Measurements from ENCODE around the gene PRKCA. TPM values are rescaled to one million over a fixed set of nuclear protein-coding genes. Genes with fewer than 3 reads are reported as not detected.
"Not testable (repeated sequence)": the region's sequence is repeated elsewhere in the genome, so short reads cannot be mapped to it uniquely, and the experiment has no call there.

PRKCA gene
- total RNA-seq, 1 donor from 2014 or later: 2.2 TPM

GRCh38 chr17:66704858-66705520, 402.6 kb downstream of the PRKCA start:
- ChIA-PET POLR2A (no interaction called here), CTCF (no interaction called here)
- peaks cover 4% of the 10 kb centered on the region for H3K9me3 Mint-ChIP-seq
- TF ChIP-seq CTCF (IDR thresholded peaks at IDR 0.05): no peak
- intact Hi-C loops (cut with micrococcal nuclease): no loop called here
- H3K27ac Mint-ChIP-seq: no peak overlapping the region
- no peaks in the 10 kb centered on the region for H3K36me3 Mint-ChIP-seq (ENCODE audit: low read depth)
- ATAC-seq (ENCODE audit: low read depth) (no peak), DNase-seq (no peak)
- no peaks in the 10 kb centered on the region for H3K27me3 Mint-ChIP-seq
- peaks cover 25% of the 10 kb centered on the region for H3K4me1 Mint-ChIP-seq
- H3K4me3 Mint-ChIP-seq: no peak overlapping the region

- H3K4me1 Mint-ChIP-seq: peaks cover 25% of the 10 kb centered on the region
- ChIA-PET POLR2A (no interaction called here), CTCF (no interaction called here)
- no peak overlapping the region for H3K4me3 Mint-ChIP-seq
- ATAC-seq (ENCODE audit: low read depth): no peak
- no peaks in the 10 kb centered on the region for H3K36me3 Mint-ChIP-seq (ENCODE audit: low read depth)
- no peak for TF ChIP-seq CTCF (IDR thresholded peaks at IDR 0.05)
- no peaks in the 10 kb centered on the region for H3K27me3 Mint-ChIP-seq
- intact Hi-C loops (cut with micrococcal nuclease): no loop called here
- no peak for DNase-seq
- no peak overlapping the region for H3K27ac Mint-ChIP-seq
- H3K9me3 Mint-ChIP-seq: no peaks in the 10 kb centered on the region
These were observed 404.5 kb downstream of the PRKCA start for GRCh38 chr17:66706851-66707450.

GRCh38 chr17:66711401-66711800, 409.0 kb downstream of the PRKCA start:
- CTCF ChIA-PET: no interaction called here
- H3K36me3 Mint-ChIP-seq (ENCODE audit: low read depth): no peaks in the 10 kb centered on the region
- no peaks in the 10 kb centered on the region for H3K9me3 Mint-ChIP-seq
- no peak for DNase-seq
- TF ChIP-seq CTCF (IDR thresholded peaks at IDR 0.05): no peak
- POLR2A ChIA-PET: no interaction called here
- H3K27ac Mint-ChIP-seq: no peak overlapping the region
- ATAC-seq (ENCODE audit: low read depth): no peak
- no peak overlapping the region for H3K4me3 Mint-ChIP-seq
- H3K27me3 Mint-ChIP-seq: peaks cover 3% of the 10 kb centered on the region
- intact Hi-C loops (cut with micrococcal nuclease): loop anchor here (10.0 kb wide), 1 partner anchor 373 kb away; no protein-coding TSS in a partner anchor
- H3K4me1 Mint-ChIP-seq: peaks cover 8% of the 10 kb centered on the region

- H3K27ac Mint-ChIP-seq: no peak overlapping the region
- POLR2A ChIA-PET: no interaction called here
- ATAC-seq (ENCODE audit: low read depth) (no peak), DNase-seq (no peak)
- H3K9me3 Mint-ChIP-seq: no peaks in the 10 kb centered on the region
- no peaks in the 10 kb centered on the region for H3K36me3 Mint-ChIP-seq (ENCODE audit: low read depth)
- H3K4me3 Mint-ChIP-seq: no peak overlapping the region
- peaks cover 5% of the 10 kb centered on the region for H3K27me3 Mint-ChIP-seq
- intact Hi-C loops (cut with micrococcal nuclease): loop anchor here (10.0 kb wide), 1 partner anchor 373 kb away; no protein-coding TSS in a partner anchor
- H3K4me1 Mint-ChIP-seq: peaks cover 5% of the 10 kb centered on the region
- no peak for TF ChIP-seq CTCF (IDR thresholded peaks at IDR 0.05)
- CTCF ChIA-PET: no interaction called here
These were observed 409.5 kb downstream of the PRKCA start for GRCh38 chr17:66711881-66712321.

GRCh38 chr17:66712453-66712852, 410.0 kb downstream of the PRKCA start:
- H3K27me3 Mint-ChIP-seq: peaks cover 6% of the 10 kb centered on the region
- no peak for ATAC-seq (ENCODE audit: low read depth)
- TF ChIP-seq CTCF (IDR thresholded peaks at IDR 0.05): no peak
- H3K27ac Mint-ChIP-seq: no peak overlapping the region
- H3K36me3 Mint-ChIP-seq (ENCODE audit: low read depth): no peaks in the 10 kb centered on the region
- H3K4me1 Mint-ChIP-seq: peaks cover 1% of the 10 kb centered on the region
- ChIA-PET POLR2A (no interaction called here), CTCF (no interaction called here)
- intact Hi-C loops (cut with micrococcal nuclease): loop anchor here (10.0 kb wide), 1 partner anchor 372 kb away; no protein-coding TSS in a partner anchor
- no peak overlapping the region for H3K4me3 Mint-ChIP-seq
- H3K9me3 Mint-ChIP-seq: no peaks in the 10 kb centered on the region
- DNase-seq: no peak

- H3K4me3 Mint-ChIP-seq; H3K4me1 Mint-ChIP-seq; ATAC-seq (ENCODE audit: low read depth); H3K27ac Mint-ChIP-seq; DNase-seq; H3K27me3 Mint-ChIP-seq; H3K9me3 Mint-ChIP-seq; CTCF ChIA-PET; H3K36me3 Mint-ChIP-seq (ENCODE audit: low read depth); POLR2A ChIA-PET: not testable (repeated sequence)
- intact Hi-C loops (cut with micrococcal nuclease): loop anchor here (10.0 kb wide), 1 partner anchor 372 kb away; no protein-coding TSS in a partner anchor
These were observed 410.7 kb downstream of the PRKCA start for GRCh38 chr17:66713021-66713532.
